Islet precursor cell (in vitro differentiated cells): ENCODE data around the gene IGSF3.
A peak's percentile ranks its signal among the peaks of the same experiment; 100 is the strongest.
"Not testable (repeated sequence)": the region's sequence is repeated elsewhere in the genome, so short reads cannot be mapped to it uniquely, and the experiment has no call there.

Experiments used
- DNase-seq: peaks from one replicate; pipeline ENCODE4 v3.0.0-alpha.2; 2018

Gene IGSF3

DNA sequence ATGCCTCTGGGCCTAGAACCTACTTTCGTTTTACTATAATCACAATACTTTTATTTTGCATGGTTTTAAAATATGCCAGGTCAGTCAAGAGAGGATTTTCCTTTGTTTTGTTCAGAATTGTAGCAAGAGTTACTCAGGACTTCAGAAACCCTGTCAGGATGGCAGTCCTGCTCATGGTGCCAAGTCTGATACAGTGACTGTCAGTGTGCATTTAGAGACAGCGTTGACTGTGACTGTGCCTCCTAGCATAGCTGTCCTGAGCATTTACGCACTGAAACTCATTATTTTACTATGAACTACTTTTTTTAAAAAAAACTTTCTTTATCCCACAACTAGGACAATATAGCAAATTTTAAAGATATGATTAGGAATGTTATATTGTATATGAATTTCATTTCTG lies 73.6 kb downstream of the IGSF3 start:
- DNase-seq: not testable (repeated sequence)

DNA sequence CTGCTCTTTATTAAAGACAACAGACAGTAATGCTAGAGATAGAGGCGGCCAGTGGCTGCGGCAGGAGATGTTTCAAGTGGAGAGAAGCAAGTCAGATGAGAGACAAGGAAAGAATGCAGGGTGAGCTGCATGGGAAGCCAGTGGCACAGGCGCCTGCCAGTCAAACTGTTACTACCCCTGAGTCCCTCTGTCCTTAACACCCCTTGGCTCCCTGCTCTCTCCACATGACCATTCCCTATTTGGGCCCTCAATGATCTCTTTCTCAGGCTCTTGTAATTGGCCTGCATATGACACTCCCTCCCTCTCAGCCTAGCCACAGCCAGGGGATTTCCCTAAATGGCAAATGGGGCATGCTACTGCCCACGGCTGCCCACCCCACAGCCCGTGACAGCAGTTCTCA lies 74.1 kb downstream of the IGSF3 start:
- not testable (repeated sequence) for DNase-seq

DNA sequence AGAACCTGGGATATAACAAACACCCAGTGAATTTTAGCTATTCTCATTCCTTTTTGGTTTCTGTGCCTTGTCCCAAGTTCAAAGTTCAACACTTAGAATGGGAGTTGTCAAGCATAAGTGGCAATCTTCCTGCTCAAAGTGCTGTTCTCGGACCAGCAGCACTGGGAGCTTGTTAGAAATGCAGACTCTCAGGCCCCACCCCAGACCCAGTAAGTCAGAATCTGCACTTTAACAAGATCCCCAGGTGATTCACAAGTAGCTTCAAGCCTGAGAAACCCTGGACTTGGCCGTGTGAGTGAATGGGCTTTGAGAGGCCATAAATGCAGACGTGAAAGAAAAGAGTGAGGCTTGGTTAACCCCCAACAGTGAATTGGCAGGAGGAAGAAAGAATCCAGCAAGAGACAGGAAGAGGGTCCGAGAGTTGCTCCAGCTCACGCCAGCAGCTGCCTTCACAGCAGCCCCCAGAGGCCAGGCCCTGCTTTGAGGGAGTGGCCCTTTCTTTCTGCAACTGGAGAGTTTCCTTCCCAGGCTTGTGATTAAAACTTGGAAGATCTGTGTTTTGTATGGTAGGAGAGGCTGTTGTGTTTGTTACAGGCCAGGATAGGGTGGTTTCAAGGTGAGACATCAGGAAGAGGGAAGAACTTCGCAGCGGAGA lies 75.5 kb downstream of the IGSF3 start:
- DNase-seq: not testable (repeated sequence)

DNA sequence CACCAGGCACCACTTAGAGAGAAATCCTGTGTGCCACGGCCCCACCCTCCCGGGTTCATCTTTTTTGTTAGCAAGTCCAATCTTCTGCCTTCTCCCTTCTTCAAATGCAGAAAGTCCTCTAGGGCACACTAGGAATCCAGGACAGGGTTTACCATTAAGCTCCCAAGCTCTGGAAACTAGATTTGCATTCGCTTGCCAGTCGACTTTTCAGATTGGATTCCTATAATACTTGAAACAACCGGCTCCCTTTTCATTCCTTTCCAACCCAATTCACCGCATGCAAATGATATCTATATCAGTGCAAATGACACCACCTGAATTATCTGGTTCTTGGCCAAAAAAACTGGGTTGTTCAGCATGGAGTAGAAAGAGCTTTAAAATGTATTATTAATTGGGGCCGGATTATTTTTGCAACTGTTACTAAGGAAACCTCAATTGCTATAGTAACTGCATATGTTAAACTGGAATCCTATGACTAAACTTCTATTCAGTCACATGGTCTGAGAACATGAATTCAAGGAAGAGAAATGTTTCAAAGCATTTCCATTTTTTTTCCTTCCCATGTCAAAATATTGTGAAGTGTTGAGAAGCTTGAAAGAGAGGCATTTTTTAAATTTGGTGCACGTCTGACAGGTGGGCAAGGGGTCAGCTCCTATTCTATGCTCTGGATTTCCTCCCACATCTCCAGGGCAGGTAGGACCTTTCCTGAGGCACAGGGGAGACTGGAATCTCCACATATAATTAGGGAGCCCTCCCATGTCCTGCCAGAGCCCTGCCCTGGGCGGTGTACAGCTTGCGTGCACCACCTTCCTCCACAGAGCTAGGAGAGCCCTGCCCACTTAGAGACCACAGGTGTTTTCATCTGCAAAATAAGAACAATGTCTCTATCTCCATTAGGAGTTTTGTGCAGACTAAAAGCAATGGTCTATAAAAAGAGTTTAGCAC lies 76.3 kb downstream of the IGSF3 start:
- DNase-seq: not testable (repeated sequence)

DNA sequence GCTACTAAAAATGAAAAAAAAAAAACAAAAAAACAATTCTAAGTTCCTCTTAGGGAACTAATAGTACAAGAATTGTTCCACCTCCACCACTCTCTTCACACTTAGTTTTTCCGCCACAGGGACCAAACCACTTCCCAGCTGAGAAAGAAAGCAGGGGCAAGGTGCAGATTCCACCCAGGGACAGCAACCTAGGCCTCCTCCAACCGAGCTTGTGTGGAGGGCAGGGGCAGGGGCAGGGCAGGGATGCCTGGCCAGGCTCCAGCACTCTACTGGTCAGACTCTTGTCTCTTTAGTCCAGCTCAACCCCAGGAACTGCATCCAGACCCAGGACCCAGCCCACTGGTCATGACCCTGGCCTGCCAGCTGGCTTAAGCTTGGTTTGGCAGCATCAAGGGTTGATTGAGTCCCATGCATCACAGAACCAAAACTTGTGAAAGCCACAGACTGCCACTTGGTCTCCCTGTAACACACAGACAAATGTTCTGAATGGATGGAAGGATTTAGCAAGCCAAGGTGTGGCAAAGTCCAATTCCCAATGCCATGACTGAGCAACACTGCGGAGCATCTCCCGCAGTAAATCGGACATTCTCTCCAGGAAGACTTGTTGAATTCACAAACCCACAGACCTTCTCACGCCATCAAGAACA lies 77.1 kb downstream of the IGSF3 start:
- not testable (repeated sequence) for DNase-seq

DNA sequence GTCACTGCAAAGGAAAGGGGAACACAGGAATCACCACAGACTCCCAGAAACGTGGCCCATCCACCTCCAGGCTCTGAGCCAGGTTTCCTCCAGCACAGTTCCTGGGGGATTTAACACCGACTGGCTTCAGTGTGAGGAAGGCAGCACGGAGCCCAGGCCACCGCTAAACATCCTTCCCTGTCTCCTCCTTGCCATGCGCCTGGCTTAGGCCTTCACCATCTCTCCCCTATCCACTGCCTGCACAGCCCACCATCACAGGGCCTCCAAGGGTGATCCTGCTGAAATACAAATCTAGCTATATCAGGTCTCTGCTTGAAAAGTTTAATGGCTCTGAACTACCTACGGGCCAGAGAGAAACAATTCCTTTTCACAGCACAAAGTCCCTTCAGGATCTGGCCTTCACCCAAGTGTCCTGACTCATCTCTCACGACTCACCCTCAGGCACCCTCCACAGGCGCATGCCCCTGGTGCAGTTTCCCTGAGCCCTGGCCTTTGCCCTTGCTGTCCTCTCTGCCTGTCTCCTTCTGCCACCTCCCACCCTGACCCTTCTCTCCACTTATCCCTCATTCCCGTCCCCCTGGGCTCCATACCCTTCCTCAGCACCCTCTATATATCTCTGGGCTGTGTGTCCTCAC lies 78.3 kb downstream of the IGSF3 start:
- DNase-seq: peak; percentile 70

DNA sequence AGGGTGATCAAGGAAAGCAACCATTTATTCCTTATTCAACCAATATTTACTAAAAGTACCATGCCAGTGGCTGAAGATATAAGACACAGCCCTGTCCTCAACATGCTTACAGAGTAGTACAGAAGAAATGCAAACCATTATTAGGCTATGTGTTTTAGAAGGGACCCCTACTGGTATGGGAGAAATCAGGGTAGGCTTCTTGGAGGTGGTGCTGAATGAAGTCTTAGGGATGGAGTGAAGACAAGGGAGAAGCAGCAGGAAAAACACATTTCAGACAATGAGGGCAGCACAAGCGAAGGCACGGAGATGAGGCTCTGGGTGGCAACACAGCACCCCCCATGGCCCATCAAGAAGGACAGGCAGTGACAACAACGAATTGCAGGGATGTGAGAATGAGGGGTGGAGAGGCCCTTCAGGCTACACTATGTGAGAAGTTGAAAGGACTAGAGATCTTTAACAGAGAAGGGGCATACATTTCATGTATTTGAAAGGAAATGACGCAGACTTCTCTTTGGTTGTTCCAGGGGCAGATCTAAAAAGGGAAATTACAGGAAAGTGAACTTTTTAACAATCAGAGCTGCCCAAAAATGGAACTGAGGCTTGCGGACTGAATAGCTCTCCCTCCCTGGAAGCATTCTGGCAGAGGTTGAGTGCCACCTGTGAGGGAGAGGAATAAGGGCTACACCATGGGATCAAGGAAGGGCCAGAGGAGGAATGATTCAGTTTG lies 79.9 kb downstream of the IGSF3 start:
- DNase-seq: no peak

DNA sequence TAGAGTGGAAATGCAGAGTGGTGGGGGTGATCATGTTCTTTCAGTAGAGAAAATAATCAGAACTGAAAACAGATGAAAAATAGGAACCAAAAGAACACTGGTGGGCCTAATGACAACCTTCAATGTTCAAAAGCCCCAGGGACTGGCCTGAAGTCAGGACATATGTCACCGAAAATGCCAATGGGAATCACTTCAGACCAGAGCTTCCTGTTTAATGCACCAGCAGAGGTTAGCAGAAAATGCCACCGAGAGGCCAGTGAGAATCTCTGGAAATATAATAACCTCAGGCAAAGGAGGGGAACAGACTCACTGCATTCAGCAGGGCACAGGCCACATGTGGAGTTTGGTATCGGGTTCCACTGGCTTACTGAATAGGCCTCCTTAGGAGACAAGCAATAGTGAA lies 80.8 kb downstream of the IGSF3 start:
- DNase-seq: no peak

DNA sequence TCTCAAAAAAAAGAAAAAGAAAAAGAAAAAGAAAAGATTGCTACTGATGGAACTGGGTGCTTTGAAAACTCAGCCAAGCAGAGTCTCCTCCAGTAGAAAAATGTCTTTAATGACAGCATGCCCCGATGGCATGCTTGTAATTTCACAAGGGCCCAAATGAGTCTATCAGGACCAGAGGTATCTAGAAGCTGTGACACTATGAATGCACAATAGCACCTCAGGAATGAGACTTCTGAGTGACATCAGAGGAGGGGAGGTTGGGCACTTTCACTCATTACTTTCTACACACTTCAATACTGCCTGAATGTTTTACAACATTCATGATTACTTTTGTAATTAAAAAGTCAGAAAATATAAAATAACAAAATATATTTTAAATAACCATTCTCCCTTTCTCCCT lies 81.6 kb downstream of the IGSF3 start:
- no peak for DNase-seq

DNA sequence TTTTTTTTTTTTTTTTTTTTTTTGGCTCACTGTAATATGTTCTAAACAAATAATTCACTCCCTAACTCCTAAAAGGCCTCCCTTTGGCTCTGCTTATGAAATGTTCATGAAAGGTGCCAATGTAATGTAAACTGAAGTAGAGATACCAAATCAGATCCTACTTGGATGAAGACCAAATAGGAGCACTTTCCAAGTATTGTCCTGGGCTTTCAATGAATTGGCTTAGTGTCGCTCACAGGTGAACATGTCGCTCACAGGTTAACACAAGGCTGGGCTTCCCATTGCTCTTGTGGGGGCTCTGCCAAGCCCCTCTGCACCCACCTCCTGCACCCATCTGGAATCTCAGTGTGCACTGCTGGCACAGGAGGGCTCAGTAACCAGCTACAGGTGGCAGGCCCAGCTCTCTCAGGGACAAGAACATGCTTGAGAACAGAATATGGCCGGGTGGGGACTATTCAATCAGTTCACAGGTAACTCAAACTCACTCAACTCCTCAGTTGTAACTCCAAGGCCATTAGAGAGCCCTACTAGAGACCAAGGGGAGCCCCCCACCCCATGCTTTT lies 86.1 kb downstream of the IGSF3 start:
- DNase-seq: no peak

DNA sequence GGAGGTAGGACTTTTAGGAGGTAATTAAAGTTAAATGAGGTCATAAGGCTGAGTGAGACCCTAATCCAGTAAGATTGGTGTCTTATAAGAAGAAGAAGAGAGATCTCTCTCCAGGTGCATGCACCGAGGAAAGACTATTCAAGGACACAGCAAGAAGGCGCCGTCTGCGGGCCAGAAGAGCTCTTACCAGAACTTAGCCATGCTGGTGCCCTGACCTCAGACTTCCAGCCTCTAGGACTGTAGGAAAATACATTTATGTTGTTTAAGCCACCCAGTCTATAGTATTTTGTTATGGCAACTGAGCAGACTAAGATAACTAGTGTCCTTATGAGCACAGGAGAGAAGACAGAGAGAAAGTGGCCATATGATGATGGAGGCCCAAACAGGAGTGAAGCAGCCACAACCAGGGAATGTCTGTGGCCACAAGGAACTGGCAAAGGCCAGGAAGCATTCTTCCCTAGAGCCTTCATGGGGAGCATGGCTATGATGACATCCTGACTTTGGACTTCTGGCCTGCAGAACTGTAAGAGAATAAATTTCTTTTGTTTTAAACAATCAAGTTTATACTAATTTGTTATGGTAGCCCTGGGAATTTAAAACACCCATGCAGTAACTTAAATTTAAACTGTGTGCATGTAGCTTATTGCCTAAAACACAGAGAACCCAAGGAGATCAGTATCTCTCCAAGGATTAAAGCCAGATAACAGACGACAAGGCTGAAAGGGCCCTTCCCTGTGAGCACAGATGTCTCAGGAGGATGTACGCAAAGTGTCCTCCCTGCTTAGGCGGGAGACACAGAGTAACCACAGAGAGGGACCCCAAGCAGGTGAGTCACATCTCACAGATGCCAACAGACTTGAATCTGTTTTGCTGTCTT lies 86.8 kb downstream of the IGSF3 start:
- DNase-seq: no peak

DNA sequence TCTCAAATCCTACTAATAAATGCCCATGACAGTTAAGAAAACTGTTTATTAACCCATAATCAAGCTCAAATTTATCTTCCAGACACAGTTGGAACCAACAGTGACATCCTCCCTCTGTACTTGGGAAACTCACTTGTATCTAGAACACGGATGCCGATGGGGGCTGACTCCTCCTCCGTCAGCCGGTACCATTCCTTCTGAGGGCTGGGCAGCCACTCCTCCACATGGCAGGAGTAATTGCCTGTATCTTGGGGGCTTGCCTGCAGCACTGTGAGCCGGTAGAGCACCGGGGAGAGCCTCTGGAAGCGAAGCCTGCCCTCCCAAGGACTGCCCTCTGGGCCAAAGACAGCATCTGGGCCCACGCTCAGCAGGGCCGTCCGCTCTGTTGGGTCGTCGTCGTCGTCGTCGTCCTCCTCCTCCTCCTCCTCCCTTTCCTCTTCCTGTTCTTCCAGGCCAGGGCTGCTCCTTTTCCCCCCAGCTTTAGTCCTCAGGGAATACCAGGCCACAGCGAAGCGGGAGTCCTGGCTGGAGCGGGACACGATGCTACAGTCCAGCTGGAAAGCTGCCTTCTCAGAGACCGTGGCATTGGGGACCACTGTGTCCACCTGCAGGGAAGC lies 88.2 kb downstream of the IGSF3 start:
- no peak for DNase-seq

DNA sequence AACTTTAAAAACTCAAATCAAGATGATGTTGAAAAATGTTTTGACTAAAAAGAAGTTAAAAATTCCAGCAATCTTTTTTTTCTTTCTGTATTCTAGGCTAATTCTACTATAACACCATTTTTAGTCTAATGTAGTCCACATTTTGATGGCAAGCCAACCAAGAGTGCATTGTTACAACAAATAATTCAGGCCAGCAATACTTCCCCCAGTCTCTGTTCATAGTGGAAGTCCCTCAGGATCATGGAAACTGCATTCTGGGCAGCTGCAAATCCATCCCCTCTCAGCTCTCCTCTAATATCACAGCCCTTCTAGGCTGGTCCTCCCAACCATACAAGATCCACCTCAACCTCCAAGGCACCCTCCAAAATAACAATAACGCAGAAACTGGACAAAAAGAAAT lies 89.0 kb downstream of the IGSF3 start:
- DNase-seq: no peak

DNA sequence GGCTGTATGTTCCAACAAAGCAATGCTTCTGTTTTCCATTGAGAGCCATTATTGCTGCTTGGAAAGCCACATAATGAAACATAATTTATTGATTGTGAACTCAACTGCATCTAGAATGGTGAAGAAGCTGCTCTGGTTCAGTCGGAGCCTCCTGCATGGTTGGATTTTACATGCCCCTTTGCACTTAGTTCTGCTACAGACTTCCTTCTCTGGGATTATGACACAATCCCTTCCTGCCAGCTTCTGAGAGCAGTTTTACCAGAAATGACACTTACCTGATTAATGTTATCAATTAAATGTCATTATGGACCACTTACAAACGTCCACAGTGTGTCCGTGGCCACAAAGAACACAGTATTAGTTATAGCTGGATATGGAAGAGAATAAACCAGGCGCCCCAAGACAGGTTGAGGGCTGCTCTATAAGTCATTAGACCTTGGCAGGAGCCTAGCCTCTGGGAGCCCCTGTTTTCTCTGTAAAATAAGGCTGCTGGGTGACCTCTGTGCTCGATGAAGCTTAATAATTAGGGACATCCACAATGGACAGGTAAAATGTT lies 89.7 kb downstream of the IGSF3 start:
- no peak for DNase-seq

DNA sequence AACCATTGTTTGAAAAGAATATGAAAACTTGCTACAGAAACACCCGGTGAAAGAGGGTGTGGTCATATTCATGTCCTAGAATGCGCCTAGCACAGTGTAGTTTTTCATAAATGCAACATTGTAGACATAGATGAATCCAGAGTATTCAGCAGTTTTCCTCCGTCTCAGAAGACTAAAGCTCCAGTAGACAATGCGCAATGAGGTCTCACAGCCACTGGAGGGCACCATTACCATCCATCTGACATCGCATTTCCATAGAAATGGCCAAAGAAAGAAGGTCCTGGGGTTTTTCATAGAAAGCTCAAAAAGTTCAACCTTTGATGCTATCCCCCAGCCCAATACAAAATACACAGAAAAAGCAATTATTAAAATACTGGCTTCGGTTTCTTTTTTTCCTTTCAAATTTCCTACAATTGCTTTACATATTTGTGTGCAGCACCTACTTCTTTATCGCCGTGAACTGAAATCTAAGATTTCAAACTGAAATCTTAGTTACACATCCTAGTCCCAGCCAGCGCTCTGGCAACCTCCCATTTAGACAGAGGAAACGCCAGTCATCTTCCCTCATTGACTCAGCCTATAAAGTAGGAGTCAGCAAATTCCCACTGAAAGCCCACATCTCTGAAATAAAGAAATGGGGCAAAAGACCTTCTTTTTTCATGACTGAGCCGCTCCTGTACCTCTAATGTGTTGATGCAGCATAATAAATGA lies 92.8 kb downstream of the IGSF3 start:
- peak; percentile 73 for DNase-seq

DNA sequence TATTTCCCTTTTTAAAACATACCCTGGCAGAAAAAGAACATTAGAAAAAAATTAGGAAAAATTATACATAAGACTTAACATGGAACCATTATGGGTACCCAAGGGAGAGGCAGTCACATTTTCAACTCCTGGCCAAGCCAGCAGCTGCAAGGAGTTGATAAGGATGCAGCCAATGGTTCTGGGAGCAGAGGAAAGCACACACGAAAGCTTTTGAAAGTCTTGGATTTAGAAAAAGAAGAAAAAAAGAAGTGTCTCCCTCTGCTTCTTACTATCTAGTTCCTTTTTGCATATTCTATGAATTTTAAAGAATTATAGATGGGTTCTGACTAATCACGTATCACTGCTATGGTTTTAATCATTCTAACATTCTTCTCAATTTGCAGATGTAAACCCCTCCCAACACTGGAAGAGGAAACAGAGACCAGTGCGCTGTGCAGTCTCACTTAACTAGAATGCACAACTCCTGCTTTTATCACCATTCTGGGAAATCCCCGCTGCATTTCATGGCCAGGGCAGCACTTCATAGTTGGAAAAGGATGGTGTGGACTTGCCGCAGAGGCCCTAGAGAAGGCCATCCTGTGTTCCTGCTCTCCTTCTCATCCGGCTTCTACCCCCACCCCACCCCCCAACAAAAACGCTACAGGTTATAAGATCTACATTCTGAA lies 94.0 kb downstream of the IGSF3 start:
- DNase-seq: no peak

DNA sequence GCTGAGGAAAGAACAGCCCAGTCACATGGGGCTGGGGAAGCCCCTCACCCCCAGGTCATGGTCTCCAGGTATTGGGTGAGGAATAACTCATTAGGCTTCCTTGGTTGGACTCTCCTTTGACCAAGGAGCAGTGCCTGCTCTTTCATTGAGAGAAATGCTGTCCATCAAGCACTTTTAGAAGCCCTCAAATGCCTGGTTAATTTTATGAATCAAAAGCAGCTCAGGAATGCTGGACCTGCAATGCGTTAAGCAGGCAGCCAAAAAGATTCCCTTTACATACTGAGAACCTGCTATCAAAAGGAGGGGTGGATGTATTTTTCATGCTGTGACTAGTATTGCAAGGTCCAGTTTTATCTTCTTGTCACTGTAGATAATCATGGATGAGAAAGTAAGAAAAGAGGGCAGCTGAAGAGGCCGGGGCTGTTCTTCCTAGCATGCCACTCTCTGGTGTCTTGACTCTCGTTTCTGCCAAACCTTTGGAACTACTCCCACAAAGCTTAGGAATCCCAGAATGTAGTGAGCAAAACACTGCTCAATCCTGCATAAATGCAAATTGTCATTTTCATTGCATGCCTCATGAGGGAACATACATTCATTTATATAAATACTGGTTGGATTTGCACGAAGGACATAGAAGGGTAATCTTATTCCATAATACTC lies 94.6 kb downstream of the IGSF3 start:
- no peak for DNase-seq

DNA sequence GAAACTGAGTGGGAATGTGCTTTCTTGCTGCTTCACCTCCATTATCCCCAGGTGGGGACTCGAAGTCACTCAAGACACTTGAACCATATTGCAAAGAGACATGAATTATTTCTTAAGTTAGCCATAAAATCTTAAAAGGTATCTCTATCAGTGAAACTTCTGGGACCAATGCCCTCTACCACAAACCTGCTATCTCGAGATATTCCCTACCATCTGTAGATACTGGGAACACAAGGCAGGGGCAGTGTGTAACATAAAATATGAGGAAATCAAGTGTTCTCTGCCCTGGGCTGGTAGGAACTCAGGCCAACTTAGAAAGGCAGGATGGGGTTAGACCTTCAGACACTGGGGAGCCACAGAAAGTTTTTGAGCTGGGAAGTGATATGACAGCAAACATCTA lies 95.4 kb downstream of the IGSF3 start:
- DNase-seq: no peak
